Upper lobe of right lung (tissue), 1 donor: ENCODE results near the gene SNRNP25. TPM values are rescaled to one million over a fixed set of nuclear protein-coding genes. Genes with fewer than 3 reads are reported as not detected.

ENCODE experiments used
- ATAC-seq: fragments of 200-7000 bp; cut with Tn5 transposase; one replicate; pipeline ENCODE4 v1.9.1; 2020; ENCODE audit warnings: mild to moderate bottlenecking, moderate library complexity
- DNase-seq: peaks from one replicate; pipeline ENCODE4 v3.0.0-alpha.2; 2020
- H3K27ac ChIP-seq: fragments of 200-600 bp; one replicate; pipeline ENCODE4 v1.8.0; 2022
- H3K27me3 ChIP-seq: fragments of 200-600 bp; one replicate; pipeline ENCODE4 v1.8.0; 2022; ENCODE audit warnings: mild to moderate bottlenecking
- H3K36me3 ChIP-seq: fragments of 200-600 bp; one replicate; pipeline ENCODE4 v1.8.0; 2022
- H3K4me1 ChIP-seq: fragments of 200-600 bp; one replicate; pipeline ENCODE4 v1.8.0; 2022
- H3K4me3 ChIP-seq: fragments of 200-600 bp; one replicate; pipeline ENCODE4 v1.8.0; 2022; ENCODE audit warnings: mild to moderate bottlenecking
- H3K9me3 ChIP-seq: fragments of 200-600 bp; one replicate; pipeline ENCODE4 v1.8.0; 2022
- intact Hi-C: fragments of 100-400 bp; cut with DNase I; formaldehyde crosslinking; loops from one replicate; pipeline ENCODE4 v1.11.0; 2022
- total RNA-seq: library from RNA; stranded (reverse); fragmentation: NEBNext Ultra II Directional; extraction: Animal tissue kit (Norgen Biotek cat#: 25700); gene quantifications from one replicate; pipeline ENCODE4 v1.2.1, GENCODE V29; 2021
- TF ChIP-seq, protein P1 (sequence below): fragments of 200-600 bp; IDR thresholded peaks from one replicate; pipeline ENCODE4 v1.8.0; 2022; ENCODE audit warnings: antibody characterized with exemption
- donor health status: DM: no; HTN: yes; CAD: no; lungs with severe emphysema.

The SNRNP25 gene
- total RNA-seq, 1 donor from 2014 or later, result 11.6 TPM

DNA sequence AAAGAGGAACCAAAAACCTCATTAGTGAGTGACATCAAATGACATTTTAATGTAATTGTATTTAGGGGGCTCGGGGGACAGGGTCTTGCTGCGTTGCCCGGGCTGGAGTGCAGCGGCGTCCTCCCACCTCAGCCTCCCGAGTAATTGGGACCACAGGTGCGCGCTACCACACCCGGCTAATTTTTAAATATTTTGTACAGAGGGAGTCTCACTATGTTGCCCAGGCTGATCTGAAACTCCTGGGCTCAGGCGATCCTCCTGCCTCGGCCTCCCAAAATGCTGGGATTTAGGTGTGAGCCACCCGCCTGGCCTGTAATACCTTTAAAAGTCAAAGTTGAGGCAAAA, 581 bp downstream of the SNRNP25 start:
- H3K4me1 ChIP-seq, result peaks cover 10% of the 10 kb centered on the region
- TF ChIP-seq, protein P1, sequence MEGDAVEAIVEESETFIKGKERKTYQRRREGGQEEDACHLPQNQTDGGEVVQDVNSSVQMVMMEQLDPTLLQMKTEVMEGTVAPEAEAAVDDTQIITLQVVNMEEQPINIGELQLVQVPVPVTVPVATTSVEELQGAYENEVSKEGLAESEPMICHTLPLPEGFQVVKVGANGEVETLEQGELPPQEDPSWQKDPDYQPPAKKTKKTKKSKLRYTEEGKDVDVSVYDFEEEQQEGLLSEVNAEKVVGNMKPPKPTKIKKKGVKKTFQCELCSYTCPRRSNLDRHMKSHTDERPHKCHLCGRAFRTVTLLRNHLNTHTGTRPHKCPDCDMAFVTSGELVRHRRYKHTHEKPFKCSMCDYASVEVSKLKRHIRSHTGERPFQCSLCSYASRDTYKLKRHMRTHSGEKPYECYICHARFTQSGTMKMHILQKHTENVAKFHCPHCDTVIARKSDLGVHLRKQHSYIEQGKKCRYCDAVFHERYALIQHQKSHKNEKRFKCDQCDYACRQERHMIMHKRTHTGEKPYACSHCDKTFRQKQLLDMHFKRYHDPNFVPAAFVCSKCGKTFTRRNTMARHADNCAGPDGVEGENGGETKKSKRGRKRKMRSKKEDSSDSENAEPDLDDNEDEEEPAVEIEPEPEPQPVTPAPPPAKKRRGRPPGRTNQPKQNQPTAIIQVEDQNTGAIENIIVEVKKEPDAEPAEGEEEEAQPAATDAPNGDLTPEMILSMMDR, result no peak
- H3K9me3 ChIP-seq, result no peaks in the 10 kb centered on the region
- intact Hi-C loops, result no loop called here
- no peak for DNase-seq
- H3K4me3 ChIP-seq, result peak overlapping the region; percentile 90
- H3K27me3 ChIP-seq, result no peaks in the 10 kb centered on the region
- H3K27ac ChIP-seq, result peak overlapping the region; percentile 76
- peaks cover 29% of the 10 kb centered on the region for H3K36me3 ChIP-seq
- ATAC-seq, result no peak

DNA sequence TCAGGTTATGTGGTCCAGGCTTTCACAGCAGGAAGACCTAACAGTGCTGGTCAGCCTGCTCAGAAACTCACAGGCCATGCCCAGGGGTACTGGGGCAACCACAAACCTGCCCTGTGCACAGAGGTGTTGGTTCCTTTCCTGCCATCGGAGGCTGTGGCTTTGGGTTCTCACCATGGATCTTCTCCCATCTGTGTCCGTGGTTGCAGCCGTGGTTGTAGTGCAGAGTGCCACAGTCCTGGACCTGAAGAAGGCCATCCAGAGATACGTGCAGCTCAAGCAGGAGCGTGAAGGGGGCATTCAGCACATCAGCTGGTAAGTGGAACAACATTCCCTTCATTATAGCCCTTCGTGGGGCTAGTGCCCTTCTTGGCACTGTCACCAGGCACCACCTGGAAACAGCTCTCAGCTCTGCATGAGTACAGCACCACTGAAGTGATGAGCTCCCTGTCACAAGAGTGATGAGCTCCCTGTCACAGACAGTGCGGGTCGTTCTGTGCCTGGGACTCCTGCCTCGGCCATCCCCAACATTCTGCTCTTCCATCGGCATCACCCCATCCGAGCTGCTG, 2.0 kb downstream of the SNRNP25 start:
- peaks cover 10% of the 10 kb centered on the region for H3K4me1 ChIP-seq
- intact Hi-C loops, result no loop called here
- TF ChIP-seq, protein P1, result no peak
- peaks cover 43% of the 10 kb centered on the region for H3K36me3 ChIP-seq
- no peaks in the 10 kb centered on the region for H3K27me3 ChIP-seq
- H3K27ac ChIP-seq, result no peak overlapping the region
- H3K4me3 ChIP-seq, result no peak overlapping the region
- DNase-seq (no peak), ATAC-seq (no peak)
- no peaks in the 10 kb centered on the region for H3K9me3 ChIP-seq

DNA sequence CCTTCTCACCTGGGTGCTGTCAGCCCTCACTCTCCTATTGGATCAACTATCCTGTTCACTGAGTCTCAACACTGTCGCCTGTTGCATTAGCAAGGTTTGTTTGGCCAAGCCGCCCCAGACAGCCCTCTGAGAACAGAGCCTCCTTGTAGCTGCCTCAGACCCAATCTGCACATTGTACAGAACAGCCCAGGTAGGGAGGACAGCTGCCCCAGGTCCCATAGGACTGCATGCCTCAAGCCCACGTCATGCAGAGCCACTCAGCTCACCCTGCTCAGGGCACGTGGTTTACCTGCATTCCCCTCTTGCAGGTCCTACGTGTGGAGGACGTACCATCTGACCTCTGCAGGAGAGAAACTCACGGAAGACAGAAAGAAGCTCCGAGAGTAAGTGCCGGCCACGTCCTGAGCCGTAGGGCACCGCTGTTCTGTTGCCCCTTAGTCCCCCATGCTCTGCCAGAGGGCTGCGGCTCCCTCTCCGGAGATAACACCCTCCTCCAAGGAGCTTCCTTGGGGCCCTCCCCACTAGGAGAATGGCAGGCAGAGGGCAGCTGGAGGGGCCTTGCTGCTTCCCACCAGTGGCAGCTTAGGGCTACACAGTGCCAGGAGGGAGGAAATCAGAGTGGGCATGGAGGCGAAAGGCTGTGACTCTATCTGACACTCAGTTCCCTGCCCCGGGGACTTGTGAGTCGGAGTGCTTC, 2.8 kb downstream of the SNRNP25 start:
- Histone ChIP-seq H3K27me3 (no peaks in the 10 kb centered on the region), H3K4me1 (peaks cover 8% of the 10 kb centered on the region), H3K27ac (no peak overlapping the region), H3K4me3 (no peak overlapping the region), H3K9me3 (no peaks in the 10 kb centered on the region), H3K36me3 (peaks cover 49% of the 10 kb centered on the region)
- DNase-seq, result no peak
- intact Hi-C loops, result no loop called here
- ATAC-seq, result no peak
- TF ChIP-seq, protein P1, result no peak

DNA sequence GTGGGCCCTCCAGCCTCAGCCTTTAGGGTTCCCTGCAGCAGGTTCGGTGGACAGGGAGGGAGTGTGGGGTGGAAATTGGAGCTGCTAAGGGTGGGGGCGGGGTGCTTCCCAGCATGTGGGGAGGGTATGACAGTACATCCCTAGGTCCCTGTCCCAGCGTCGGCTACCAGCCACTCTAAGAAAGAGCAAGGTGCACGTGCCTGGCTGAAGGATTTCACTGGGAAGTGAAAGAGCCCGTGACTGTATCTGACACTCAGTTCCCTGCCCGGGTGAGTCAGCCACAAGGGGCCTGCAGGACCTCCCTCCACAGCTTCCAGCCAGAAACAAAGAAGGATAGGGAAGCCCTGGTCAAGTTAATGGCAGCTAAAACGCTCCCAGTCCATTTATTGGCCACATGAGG, 4.1 kb downstream of the SNRNP25 start:
- H3K4me1 ChIP-seq, result peaks cover 5% of the 10 kb centered on the region
- H3K4me3 ChIP-seq, result no peak overlapping the region
- TF ChIP-seq, protein P1, result no peak
- no peak overlapping the region for H3K27ac ChIP-seq
- H3K9me3 ChIP-seq, result no peaks in the 10 kb centered on the region
- ATAC-seq (no peak), DNase-seq (no peak)
- intact Hi-C loops, result no loop called here
- peaks cover 62% of the 10 kb centered on the region for H3K36me3 ChIP-seq
- H3K27me3 ChIP-seq, result no peaks in the 10 kb centered on the region

DNA sequence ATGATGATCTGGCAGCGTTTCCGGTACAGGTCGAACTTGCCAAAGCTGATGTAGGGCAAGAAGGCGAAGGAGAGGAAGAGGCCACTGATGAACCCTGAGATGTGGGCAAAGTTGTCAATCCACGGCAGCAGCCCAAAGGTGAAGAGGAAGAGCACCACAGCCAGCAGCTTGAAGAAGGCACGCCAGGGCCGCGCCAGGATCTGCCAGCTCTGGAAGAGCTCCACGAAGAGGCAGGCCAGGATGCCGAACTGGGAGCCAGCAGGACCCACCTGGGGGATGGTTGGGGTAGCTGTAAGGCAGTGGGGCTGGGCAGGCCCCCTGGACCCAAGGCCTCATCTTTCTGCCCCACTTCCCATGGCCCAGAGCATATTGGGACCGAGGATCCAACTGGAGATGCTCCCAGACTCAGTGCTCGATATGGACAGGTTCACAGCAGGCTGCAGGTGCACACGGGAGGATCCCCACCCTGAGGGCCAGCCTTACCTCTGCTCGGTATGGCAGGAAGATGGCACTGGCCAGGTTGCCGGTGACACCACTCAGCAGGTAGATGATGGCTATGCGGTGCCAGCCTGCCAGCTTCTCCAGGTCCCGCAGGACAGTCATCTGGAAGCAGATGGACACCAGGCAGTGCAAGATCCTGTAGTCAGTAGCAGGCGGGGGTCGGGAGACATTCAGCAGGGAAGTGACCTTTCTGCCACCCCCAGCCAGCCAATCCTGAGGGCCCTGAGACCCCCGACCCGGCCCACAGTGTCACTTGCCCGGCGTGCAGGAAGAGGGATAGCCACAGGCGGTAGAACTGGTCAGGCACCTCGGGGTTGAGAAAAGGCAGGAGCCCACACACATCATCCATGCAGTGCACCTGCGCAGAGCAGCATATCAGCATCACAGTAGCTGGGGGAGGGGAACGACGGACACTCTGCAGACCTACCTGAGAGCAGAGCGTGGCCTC, 5.1 kb downstream of the SNRNP25 start:
- Histone ChIP-seq H3K4me1 (peaks cover 5% of the 10 kb centered on the region), H3K4me3 (no peak overlapping the region), H3K27me3 (no peaks in the 10 kb centered on the region), H3K9me3 (no peaks in the 10 kb centered on the region), H3K27ac (no peak overlapping the region), H3K36me3 (peaks cover 72% of the 10 kb centered on the region)
- ATAC-seq (no peak), DNase-seq (no peak)
- TF ChIP-seq, protein P1, result no peak
- intact Hi-C loops, result no loop called here
